HepG2 (cell line): Measurements from ENCODE around the gene CXCR5. TPM values are rescaled to one million over a fixed set of nuclear protein-coding genes. Genes with fewer than 3 reads are reported as not detected.

Experiments
- AGO2 ChIP-seq: fragments of 200-400 bp; formaldehyde crosslinking; optimal IDR thresholded peaks from 2 replicates; pipeline ENCODE3; 2017; ENCODE audit warnings: mild to moderate bottlenecking, low read depth, low read length, moderate library complexity
- DNMT3B ChIP-seq: conservative IDR thresholded peaks from 2 replicates; pipeline ENCODE4 v1.6.1; 2016; ENCODE audit warnings: missing biosample characterization, control low read depth
- ELF1 ChIP-seq: sonication (generic); formaldehyde crosslinking; IDR thresholded peaks from 2 replicates; pipeline ENCODE4 v1.4.0; 2020; ENCODE audit warnings: missing genetic modification reagents
- HNRNPK ChIP-seq: fragments of 200-400 bp; formaldehyde crosslinking; IDR thresholded peaks from 2 replicates; pipeline ENCODE4 v1.6.1; 2018; ENCODE audit warnings: low read length, low read depth, moderate library complexity, mild to moderate bottlenecking; ENCODE audit not compliant: poor library complexity, severe bottlenecking
- IRX3 ChIP-seq: sonication (generic); formaldehyde crosslinking; IDR thresholded peaks from 2 replicates; pipeline ENCODE4 v1.8.1; 2023; ENCODE audit warnings: mild to moderate bottlenecking, low read depth, missing genetic modification reagents, borderline replicate concordance
- KDM6A ChIP-seq: IDR thresholded peaks from 2 replicates; pipeline ENCODE4 v1.6.1; 2016; ENCODE audit warnings: low read depth
- NBN ChIP-seq: fragments of 450-650 bp; conservative IDR thresholded peaks from 2 replicates; pipeline ENCODE4 v1.6.1; 2017
- REST ChIP-seq, 2 experiments: IDR thresholded peaks; 2 replicates each; pipeline ENCODE4 v1.6.1; 2011 to 2012; ENCODE audit warnings: low read length in 2 of 2, borderline replicate concordance in 1 of 2, low read depth in 1 of 2, mild to moderate bottlenecking in 1 of 2, moderate library complexity in 1 of 2
- RFX3 ChIP-seq: IDR thresholded peaks from 2 replicates; pipeline ENCODE4 v1.6.1; 2016; ENCODE audit warnings: missing biosample characterization, missing genetic modification reagents
- TAF15 ChIP-seq: fragments of 200-400 bp; formaldehyde crosslinking; IDR thresholded peaks from one replicate; pipeline ENCODE4 v1.6.1; 2018; ENCODE audit warnings: mild to moderate bottlenecking, low read depth, low read length; ENCODE audit not compliant: poor library complexity, severe bottlenecking
- TEAD3 ChIP-seq: optimal IDR thresholded peaks from 2 replicates; pipeline ENCODE3; 2016; ENCODE audit warnings: borderline replicate concordance
- XRCC5 ChIP-seq: fragments of 200-400 bp; formaldehyde crosslinking; optimal IDR thresholded peaks from 2 replicates; pipeline ENCODE3; 2017; ENCODE audit warnings: mild to moderate bottlenecking, low read length
- ZBTB4 ChIP-seq: sonication (generic); formaldehyde crosslinking; IDR thresholded peaks from 2 replicates; pipeline ENCODE4 v1.4.0; 2020; ENCODE audit warnings: missing genetic modification reagents, mild to moderate bottlenecking, borderline replicate concordance
- ZFP62 ChIP-seq: sonication (generic); formaldehyde crosslinking; IDR thresholded peaks from 2 replicates; pipeline ENCODE4 v1.4.0; 2020; ENCODE audit warnings: missing genetic modification reagents
- ZNF292 ChIP-seq: sonication (generic); formaldehyde crosslinking; IDR thresholded peaks from 2 replicates; pipeline ENCODE4 v1.8.1; 2022; ENCODE audit warnings: mild to moderate bottlenecking, low read depth, missing genetic modification reagents, borderline replicate concordance
- ZNF710 ChIP-seq: sonication (generic); formaldehyde crosslinking; IDR thresholded peaks from 2 replicates; pipeline ENCODE4 v1.5.0; 2020; ENCODE audit warnings: mild to moderate bottlenecking, missing genetic modification reagents, borderline replicate concordance
- ZNF784 ChIP-seq: sonication (generic); formaldehyde crosslinking; IDR thresholded peaks from 2 replicates; pipeline ENCODE4 v1.5.1; 2020; ENCODE audit warnings: missing genetic modification reagents, mild to moderate bottlenecking, borderline replicate concordance
- ZSCAN30 ChIP-seq: sonication (generic); formaldehyde crosslinking; IDR thresholded peaks from 2 replicates; pipeline ENCODE4 v1.5.0; 2020; ENCODE audit warnings: mild to moderate bottlenecking, missing genetic modification reagents
- polyA plus RNA-seq, 8 experiments: library from polyadenylated mRNA; depleted of rRNA in 3 of 8; stranded (reverse) in 7 of 8; unstranded in 1 of 8; fragments of >200 nt; fragmentation: Illumina TruSeq in 4 of 8; extraction: Trizol in 4 of 8; gene quantifications; 2 replicates each; pipeline versions ENCODE4 v1.2.1 to v1.2.3, GENCODE V29; 2011 to 2016; ENCODE audit warnings: low read depth in 4 of 8, missing spikeins in 1 of 8, mixed read lengths in 1 of 8; ENCODE audit not compliant: insufficient read depth in 1 of 8
- total RNA-seq, 5 experiments: library from RNA; depleted of rRNA; stranded (reverse); fragments of >200 nt; fragmentation: Illumina TruSeq; extraction: Trizol; gene quantifications; 2 replicates each; pipeline ENCODE4 v1.2.3, GENCODE V29; 2016; ENCODE audit warnings: low read depth in 1 of 5

CXCR5 gene
- total and polyA plus RNA-seq, 2 of the 13 experiments (the other 11 are each of a cell fraction or from before 2014, with no cell fraction given): not detected

GRCh38 chr11:118911880-118912741, 28.4 kb downstream of the CXCR5 start (continued):
- TF ChIP-seq ZNF292 (CRISPR knock-in tag) (no peak), AGO2 (peak; percentile 36), DNMT3B (CRISPR knock-in tag) (no peak), HNRNPK (no peak), ELF1 (CRISPR knock-in tag) (no peak), REST (IDR thresholded peaks at IDR 0.05; ENCODE audit: borderline replicate concordance in 1 of 2, low read depth in 1 of 2, low read length in 2 of 2) (no peak), ZBTB4 (CRISPR knock-in tag) (no peak), ZSCAN30 (CRISPR knock-in tag) (no peak), TAF15 (no peak), IRX3 (CRISPR knock-in tag) (no peak), KDM6A (CRISPR knock-in tag) (no peak), TEAD3 (CRISPR knock-in tag) (peak; percentile 95), ZFP62 (CRISPR knock-in tag) (no peak), RFX3 (CRISPR knock-in tag) (no peak), NBN (no peak), ZNF784 (CRISPR knock-in tag) (no peak), ZNF710 (no peak), XRCC5 (peak; percentile 26)
